GOT3 (cell line): ENCODE measurements around the gene CLIC4.
"Not testable (repeated sequence)": the region's sequence is repeated elsewhere in the genome, so short reads cannot be mapped to it uniquely, and the experiment has no call there.

Experiments used
- DNase-seq: peaks from one replicate; lab custom pipeline; 2025; ENCODE audit warnings: mixed read lengths; lab: John Stamatoyannopoulos, UW

The CLIC4 gene

DNA sequence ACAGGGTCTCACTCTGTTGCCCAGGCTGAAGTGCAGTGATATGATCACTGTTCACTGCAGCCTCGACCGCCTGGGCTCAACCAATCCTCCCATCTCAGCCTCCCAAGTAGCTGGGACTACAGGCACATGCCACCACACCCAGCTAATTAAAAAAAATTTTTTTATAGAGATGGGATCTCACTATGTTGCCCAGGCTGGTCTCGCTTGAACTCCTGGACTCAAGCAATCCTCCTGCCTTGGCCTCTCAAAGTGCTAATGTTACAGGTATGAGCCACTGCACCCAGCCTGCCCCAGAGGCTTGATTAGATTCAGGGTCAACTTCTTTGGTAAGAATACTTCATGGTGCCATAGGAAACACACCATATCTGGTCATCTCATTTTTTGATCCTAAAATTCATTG lies 66.2 kb downstream of the CLIC4 start:
- DNase-seq = not testable (repeated sequence)

GRCh38 chr1:24820221-24820620 lies 75.0 kb downstream of the CLIC4 start:
- not testable (repeated sequence) for DNase-seq

DNA sequence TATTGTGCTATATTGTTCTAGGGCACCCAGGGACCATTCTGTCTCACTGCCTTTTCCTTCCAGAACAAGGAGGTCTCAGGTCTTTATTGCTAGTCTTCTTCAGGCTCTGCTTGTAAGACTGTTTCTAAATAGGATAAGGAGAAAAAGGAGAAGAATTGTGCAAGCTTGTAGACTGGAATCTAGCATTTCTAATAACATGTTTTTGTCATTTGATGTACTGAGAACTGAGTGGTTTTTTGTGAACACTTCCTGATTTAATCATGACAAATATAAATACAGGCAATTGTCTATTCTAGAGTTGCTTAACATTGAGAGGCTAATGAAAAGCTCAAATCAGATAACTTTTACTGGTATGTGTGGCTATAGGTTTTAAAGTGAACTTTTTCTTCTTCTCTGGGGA lies 77.6 kb downstream of the CLIC4 start:
- no peak for DNase-seq

DNA sequence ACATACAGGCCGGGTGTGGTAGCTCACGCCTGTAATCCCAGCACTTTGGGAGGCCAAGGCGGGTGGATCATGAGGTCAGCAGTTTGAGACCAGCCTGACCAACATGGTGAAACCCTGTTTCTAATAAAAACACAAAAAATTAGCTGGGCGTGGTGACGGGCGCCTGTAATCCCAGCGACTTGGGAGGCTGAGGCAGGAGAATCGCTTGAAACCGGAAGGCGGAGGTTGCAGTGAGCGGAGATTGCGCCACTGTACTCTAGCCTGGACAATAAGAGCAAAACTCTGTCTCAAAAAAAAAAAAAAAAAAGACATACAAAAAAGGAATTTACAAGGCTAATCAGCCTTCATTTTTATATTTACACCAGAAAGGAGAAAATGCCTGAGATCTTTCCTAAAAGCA lies 78.2 kb downstream of the CLIC4 start:
- DNase-seq = not testable (repeated sequence)

DNA sequence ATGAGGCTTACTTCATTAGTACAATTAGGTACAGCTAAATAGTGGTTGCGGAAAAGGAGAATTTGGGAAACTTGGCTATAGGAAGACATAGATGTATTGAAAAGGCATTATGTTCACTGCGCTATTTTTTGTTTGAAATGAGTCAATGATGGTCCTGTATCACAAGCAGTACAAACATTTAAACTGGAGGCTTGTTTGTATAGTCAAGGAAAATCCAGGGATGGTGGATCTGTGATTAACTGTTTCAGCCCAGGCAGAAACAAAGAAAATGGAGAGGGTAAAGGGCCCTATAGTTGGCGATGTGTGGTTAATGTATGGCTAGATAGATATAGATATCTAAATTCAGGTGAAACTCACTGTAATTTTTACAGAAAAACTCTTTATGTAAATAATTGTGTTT lies 79.9 kb downstream of the CLIC4 start:
- no peak for DNase-seq

GRCh38 chr1:24826510-24826909 lies 81.3 kb downstream of the CLIC4 start:
- DNase-seq = no peak

DNA sequence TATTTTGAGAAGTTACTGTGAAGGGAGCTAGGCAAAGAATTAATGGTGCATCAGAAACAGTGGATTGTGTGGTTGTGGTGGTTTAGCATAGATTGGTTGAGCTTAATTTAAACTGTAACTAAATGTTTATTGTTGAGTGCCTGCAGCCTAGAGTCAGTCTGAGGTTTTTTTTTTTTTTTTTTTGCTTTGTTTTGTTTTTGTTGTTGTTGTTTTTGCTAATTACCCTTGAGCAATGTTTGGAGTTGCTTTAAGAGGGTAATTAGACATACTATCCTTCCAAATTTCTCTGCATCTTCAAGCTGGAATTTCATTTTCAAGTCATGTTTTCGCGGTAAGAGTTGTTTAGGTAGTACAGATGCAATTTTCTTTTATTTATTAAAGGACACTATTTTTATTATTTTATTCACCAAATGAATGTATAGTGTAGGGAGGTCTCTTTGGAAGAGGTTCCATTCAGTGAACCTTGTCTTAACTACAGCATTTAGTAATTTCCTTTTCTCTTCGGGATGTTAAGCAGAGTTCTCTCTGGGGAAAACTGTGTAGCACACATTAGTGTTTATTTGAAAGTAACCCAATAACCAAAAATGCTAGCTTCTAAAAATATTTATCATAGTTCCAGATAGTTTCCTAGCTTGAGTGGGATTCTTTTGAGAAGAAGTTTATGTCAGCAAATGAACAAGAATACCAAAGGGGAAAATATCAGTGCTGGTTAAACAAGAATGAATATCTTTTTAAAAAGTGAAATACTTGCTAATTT lies 82.3 kb downstream of the CLIC4 start:
- no peak for DNase-seq

- no peak for DNase-seq
Observed at GRCh38 chr1:24828183-24828886, 83.1 kb downstream of the CLIC4 start.

DNA sequence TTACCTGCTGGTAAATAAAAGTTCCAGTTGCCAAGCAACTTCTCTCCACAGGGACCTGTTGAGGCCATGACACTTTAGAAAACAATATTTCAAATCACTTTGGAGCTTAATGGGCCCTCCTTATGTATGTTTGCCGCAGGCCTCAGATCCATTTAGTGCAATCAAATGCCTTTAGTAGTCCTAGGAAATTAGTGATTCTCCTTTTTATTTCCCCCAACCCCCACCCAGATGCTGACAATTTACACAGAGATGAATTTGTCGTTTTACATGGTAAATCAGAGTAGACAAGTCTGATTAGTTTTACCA lies 83.6 kb downstream of the CLIC4 start:
- no peak for DNase-seq

- no peak for DNase-seq
Observed at GRCh38 chr1:24830680-24831272, 85.5 kb downstream of the CLIC4 start.

DNA sequence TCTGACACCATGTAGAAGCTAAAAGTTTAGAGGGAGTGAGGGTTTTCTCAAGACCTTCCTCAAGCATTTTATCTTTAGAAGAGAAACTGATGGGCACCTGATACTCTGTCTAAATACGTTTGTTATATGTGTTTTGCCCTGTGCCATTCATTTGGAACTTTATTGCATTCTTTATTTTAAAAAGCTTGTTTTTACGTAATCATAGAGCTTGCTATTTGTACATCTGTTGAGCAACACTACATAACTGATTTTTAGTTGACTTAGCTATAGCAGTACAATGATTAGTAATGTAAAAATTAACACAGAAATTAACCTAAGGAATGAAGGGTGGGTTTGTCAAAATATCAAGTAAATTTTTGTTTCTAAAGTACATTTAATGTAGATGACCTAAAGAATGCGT lies 96.3 kb downstream of the CLIC4 start:
- no peak for DNase-seq

GRCh38 chr1:24846671-24847070 lies 101.4 kb downstream of the CLIC4 start:
- DNase-seq = no peak

- DNase-seq = peak; percentile 52
Observed at GRCh38 chr1:24847995-24848881, 103.0 kb downstream of the CLIC4 start.

- no peak for DNase-seq
Observed at GRCh38 chr1:24849672-24850295, 104.5 kb downstream of the CLIC4 start.

- no peak for DNase-seq
Observed at GRCh38 chr1:24850328-24850920, 105.2 kb downstream of the CLIC4 start.

GRCh38 chr1:24853649-24854048 lies 108.4 kb downstream of the CLIC4 start:
- no peak for DNase-seq

GRCh38 chr1:24855474-24855873 lies 110.2 kb downstream of the CLIC4 start:
- DNase-seq = no peak

- no peak for DNase-seq
Observed at GRCh38 chr1:24856787-24857506, 111.7 kb downstream of the CLIC4 start.

- DNase-seq = no peak
Observed at GRCh38 chr1:24857507-24858133, 112.4 kb downstream of the CLIC4 start.

- no peak for DNase-seq
Observed at GRCh38 chr1:24858277-24858676, 113.0 kb downstream of the CLIC4 start.
